Effector memory CD4-positive, alpha-beta T cell (primary cell): ENCODE results near the gene NDUFS5.

ENCODE experiments used
- DNase-seq, 3 donors: peaks; one replicate each; pipeline ENCODE4 v3.0.0-alpha.2; 2020
- H3K27ac ChIP-seq: 2 replicates; pipeline ENCODE4 v1.7.0; 2013; ENCODE audit warnings: mild to moderate bottlenecking, low read length, moderate library complexity; ENCODE audit not compliant: insufficient read depth, poor library complexity, severe bottlenecking
- H3K27me3 ChIP-seq: replicated peaks from 2 replicates; pipeline ENCODE4 v1.7.0; 2013; ENCODE audit warnings: mild to moderate bottlenecking, low read length; ENCODE audit not compliant: insufficient read depth, control insufficient read depth, poor library complexity, severe bottlenecking
- H3K36me3 ChIP-seq: 2 replicates; pipeline ENCODE4 v1.7.0; 2013; ENCODE audit warnings: mild to moderate bottlenecking, low read length, moderate library complexity; ENCODE audit not compliant: control insufficient read depth, insufficient read depth
- H3K4me1 ChIP-seq: 2 replicates; pipeline ENCODE4 v1.7.0; 2013; ENCODE audit warnings: low read length, mild to moderate bottlenecking; ENCODE audit not compliant: control insufficient read depth, insufficient read depth, poor library complexity, severe bottlenecking
- H3K4me3 ChIP-seq: 2 replicates; pipeline ENCODE4 v1.7.0; 2013; ENCODE audit warnings: low read length, low read depth, mild to moderate bottlenecking; ENCODE audit not compliant: insufficient read depth, poor library complexity, severe bottlenecking
- H3K9me3 ChIP-seq: 2 replicates; pipeline ENCODE4 v1.7.0; 2013; ENCODE audit warnings: mild to moderate bottlenecking, low read length, moderate library complexity; ENCODE audit not compliant: control insufficient read depth

NDUFS5 gene

DNA sequence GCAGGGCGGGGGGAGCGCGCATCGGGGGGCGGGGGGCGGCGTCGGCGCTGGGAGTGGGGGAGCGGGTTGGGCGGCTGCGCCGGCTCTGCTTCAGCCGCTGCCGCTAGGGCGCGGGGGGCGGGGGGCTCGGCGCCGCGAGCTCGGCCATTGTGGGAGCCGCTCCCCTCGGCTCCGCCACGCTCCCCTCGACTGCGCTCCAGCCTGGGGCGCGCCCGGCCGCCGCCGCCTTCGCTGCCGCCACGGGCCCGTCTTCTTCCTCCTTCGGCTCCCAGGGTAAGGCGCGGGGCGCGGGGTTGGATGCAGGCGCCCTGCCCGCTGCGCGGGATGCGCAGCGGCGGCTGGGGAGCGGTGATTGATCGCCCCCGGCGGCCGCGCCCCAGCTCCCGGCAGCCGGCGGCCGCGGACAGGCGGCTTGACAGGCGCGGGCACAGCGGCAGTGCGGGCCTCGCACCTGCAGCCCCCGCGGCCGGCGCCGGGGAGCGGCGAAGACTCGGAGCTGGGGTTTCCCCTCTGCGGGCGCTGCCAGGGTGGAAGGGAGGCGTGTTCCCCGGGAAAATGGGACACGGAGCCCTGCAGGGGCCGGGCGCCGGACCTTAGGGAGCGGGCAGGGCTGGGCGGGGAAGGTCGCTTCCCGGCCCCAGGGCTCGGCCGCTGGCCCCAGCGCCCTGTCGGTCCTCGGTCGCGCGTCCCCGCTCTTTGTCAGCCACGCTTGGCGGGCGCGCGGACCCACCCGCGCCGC is 55.3 kb downstream of the NDUFS5 start:
- Histone ChIP-seq H3K36me3 (no peaks in the 10 kb centered on the region), H3K27ac (no peak overlapping the region), H3K27me3 (peaks cover 20% of the 10 kb centered on the region), H3K9me3 (no peaks in the 10 kb centered on the region), H3K4me1 (peaks cover 8% of the 10 kb centered on the region), H3K4me3 (peak overlapping the region; percentile 39)
- no peak for DNase-seq

DNA sequence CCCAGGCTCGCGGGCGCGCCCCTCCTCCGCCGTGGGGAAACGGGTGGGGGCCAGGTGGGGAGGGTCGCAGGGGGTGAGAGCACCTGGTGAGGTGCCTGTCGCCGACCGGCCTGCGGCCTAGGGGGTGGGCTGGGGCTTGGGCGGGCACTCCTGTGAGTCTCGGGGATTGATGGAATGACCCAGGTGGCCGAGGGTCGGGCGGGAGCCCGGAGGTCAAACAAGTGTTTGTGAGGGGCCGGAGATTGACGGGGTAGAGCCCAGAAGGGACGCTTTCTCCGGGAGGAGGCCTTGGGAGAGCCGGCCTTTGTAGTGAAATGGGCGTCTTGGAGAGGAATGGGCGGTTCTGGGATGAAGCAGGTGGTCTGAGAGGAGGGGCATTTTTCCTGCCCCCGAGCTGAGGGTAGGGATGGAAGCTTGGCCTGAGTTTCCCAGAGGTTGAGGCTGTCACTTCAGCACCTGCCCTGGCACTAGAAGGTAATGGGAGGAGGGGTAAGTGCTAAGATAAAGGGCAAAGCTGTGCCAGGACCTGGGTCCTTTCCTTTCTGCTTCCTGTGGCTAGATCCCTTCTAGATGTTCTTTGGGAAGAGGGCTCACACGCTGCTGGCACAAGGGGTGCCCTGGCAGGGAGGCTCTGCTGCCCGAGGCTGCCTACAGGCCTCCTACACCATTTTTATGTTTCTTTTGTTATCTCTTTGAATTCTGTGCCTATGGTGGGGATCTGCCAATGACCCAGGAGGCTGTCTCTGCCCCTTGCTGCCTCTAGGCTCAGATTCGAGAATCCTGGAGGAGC is 56.1 kb downstream of the NDUFS5 start:
- no peak overlapping the region for H3K27ac ChIP-seq
- peaks cover 8% of the 10 kb centered on the region for H3K4me1 ChIP-seq
- H3K27me3 ChIP-seq, result peaks cover 20% of the 10 kb centered on the region
- H3K4me3 ChIP-seq, result peak overlapping the region; percentile 39
- H3K9me3 ChIP-seq, result no peaks in the 10 kb centered on the region
- H3K36me3 ChIP-seq, result no peaks in the 10 kb centered on the region
- no peak for DNase-seq

DNA sequence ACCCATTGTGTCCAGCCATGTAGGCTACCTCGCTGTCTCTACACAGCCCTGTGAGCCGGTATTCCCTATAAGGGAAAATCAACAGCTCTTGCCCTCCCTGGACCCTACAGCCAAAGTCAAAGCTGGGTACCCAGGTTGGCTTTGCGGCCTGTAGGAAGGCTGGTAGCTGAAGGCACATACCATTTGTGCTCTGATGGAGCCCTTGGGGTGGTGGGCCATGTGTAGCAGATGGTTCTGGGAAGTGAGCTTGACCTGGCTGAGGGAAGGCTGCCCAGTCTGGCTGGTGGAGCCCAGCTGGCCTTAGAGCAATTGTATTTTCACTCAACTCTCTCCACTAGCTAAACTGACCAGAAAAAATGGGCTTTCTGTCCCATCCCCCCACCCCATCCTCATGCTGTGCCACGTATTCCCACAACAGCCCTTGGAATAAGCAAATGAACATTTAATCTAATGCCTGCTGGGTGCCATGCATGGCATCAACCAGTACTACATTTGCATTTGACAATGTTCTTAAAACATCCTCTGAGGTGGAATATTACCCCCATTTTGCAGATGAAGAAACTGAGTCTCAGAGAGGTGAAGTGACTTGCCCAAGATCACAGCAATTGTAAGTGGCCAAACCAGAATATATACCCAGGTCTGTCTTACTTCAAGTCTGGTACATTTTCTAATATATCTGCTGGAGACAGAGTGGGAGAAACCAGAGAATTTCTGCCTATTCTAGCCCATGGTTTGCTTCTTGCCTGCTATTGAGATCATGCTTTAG is 56.8 kb downstream of the NDUFS5 start:
- Histone ChIP-seq H3K27me3 (peaks cover 20% of the 10 kb centered on the region), H3K36me3 (no peaks in the 10 kb centered on the region), H3K4me3 (no peak overlapping the region), H3K4me1 (peaks cover 8% of the 10 kb centered on the region), H3K9me3 (no peaks in the 10 kb centered on the region), H3K27ac (no peak overlapping the region)
- no peak for DNase-seq

DNA sequence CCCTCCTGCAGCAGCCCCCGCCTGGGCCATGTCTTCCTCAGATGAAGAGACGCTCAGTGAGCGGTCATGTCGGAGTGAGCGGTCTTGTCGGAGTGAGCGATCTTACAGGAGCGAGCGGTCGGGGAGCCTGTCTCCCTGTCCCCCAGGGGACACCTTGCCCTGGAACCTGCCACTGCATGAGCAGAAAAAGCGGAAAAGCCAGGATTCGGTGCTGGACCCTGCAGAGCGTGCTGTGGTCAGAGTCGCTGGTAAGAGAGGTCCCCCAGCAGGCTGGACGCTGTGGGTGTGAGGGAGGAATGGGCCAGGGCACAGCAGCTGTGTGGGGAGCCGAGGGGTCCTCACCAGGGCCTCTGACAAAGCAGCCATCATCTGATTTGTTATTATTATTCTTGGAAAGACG is 58.0 kb downstream of the NDUFS5 start:
- no peak overlapping the region for H3K4me3 ChIP-seq
- H3K27ac ChIP-seq, result no peak overlapping the region
- no peak for DNase-seq
- H3K36me3 ChIP-seq, result no peaks in the 10 kb centered on the region
- peaks cover 8% of the 10 kb centered on the region for H3K4me1 ChIP-seq
- no peaks in the 10 kb centered on the region for H3K9me3 ChIP-seq
- H3K27me3 ChIP-seq, result peaks cover 20% of the 10 kb centered on the region
